NCI-H2107 treated with DMSO at 0.1 percent for 48 hours (cell line): ENCODE results near the gene QRICH1.
A peak's percentile ranks its signal among the peaks of the same experiment; 100 is the strongest.

Experiments used
- DNase-seq: peaks from one replicate; lab custom pipeline; 2025; ENCODE audit not compliant: unreplicated experiment; lab: John Stamatoyannopoulos, UW

Gene QRICH1

GRCh38 chr3:48999085-48999858 lies 94.6 kb downstream of the QRICH1 start:
- DNase-seq = no peak

- DNase-seq = peak; percentile 34
These were observed 95.9 kb downstream of the QRICH1 start for GRCh38 chr3:48997714-48998637.

- no peak for DNase-seq
These were observed 96.7 kb downstream of the QRICH1 start for GRCh38 chr3:48997102-48997635.

- no peak for DNase-seq
These were observed 97.2 kb downstream of the QRICH1 start for GRCh38 chr3:48996640-48997039.

- no peak for DNase-seq
These were observed 100.0 kb downstream of the QRICH1 start for GRCh38 chr3:48993834-48994233.

- DNase-seq = no peak
These were observed 101.9 kb downstream of the QRICH1 start for GRCh38 chr3:48991851-48992545.

- DNase-seq = no peak
These were observed 103.0 kb downstream of the QRICH1 start for GRCh38 chr3:48990636-48991469.

- DNase-seq = peak; percentile 26
These were observed 103.9 kb downstream of the QRICH1 start, which contains the start of gene P4HTM for GRCh38 chr3:48989796-48990635. P4HTM (plus strand) TSS chr3:48990241; CDS start chr3:48990257, 16 bp downstream.

- DNase-seq = no peak
These were observed 104.6 kb downstream of the QRICH1 start for GRCh38 chr3:48989126-48989795.

- no peak for DNase-seq
These were observed 108.0 kb downstream of the QRICH1 start for GRCh38 chr3:48985831-48986376.

GRCh38 chr3:48984663-48985062 lies 109.2 kb downstream of the QRICH1 start:
- DNase-seq = no peak

- no peak for DNase-seq
These were observed 110.8 kb downstream of the QRICH1 start for GRCh38 chr3:48983096-48983495.

GRCh38 chr3:48982686-48983085 lies 111.2 kb downstream of the QRICH1 start:
- no peak for DNase-seq

GRCh38 chr3:48982016-48982415 lies 111.9 kb downstream of the QRICH1 start:
- DNase-seq = no peak

GRCh38 chr3:48980295-48980694 lies 113.6 kb downstream of the QRICH1 start:
- no peak for DNase-seq
